ENCODE data around the gene BTBD3. TPM values are rescaled to one million over a fixed set of nuclear protein-coding genes. Genes with fewer than 3 reads are reported as not detected.

BTBD3 gene
- total and polyA plus RNA-seq, 8 donors = 9.2 to 21.4 (median 17.2) TPM

DNA sequence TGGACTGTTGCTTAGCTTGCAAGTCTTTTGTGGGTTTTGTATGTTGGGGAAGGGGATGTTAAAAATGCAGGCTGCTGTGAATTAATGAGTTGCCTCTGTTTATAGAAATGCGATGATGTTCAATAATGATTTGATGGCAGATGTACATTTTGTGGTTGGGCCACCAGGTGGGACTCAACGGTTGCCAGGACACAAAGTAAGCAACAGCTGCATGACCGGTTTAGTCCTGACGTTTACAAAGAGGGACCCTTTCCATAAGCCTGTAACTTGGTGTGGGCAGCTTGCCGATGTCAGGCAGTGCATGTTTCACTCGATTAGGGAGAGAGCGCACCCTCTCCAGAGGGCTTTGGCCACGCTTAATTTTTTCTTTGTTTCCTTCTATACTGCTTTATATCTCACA lies 1.3 kb downstream of the BTBD3 start:
- Histone ChIP-seq H3K4me3 (peak overlapping the region in 3 of 4 donors; percentile 2 to 37 (median 33)), H3K9me3 (no peaks in the 10 kb centered on the region), H3K36me3 (peaks cover 0 to 11% (median 0%) of the 10 kb centered on the region in 3 donors), H3K27me3 (no peaks in the 10 kb centered on the region), H3K4me1 (peaks cover 0 to 17% (median 16%) of the 10 kb centered on the region in 3 donors), H3K27ac (peak overlapping the region; percentile 34 to 78 (median 66))
- intact Hi-C loops (cut with DNase I) = no loop called here
- DNase-seq (peak in 4 of 6 donors; percentile 37 to 56 (median 50)), ATAC-seq (peak; percentile 63 to 73 (median 67)), FAIRE-seq (no peak)
- TF ChIP-seq, protein P1, sequence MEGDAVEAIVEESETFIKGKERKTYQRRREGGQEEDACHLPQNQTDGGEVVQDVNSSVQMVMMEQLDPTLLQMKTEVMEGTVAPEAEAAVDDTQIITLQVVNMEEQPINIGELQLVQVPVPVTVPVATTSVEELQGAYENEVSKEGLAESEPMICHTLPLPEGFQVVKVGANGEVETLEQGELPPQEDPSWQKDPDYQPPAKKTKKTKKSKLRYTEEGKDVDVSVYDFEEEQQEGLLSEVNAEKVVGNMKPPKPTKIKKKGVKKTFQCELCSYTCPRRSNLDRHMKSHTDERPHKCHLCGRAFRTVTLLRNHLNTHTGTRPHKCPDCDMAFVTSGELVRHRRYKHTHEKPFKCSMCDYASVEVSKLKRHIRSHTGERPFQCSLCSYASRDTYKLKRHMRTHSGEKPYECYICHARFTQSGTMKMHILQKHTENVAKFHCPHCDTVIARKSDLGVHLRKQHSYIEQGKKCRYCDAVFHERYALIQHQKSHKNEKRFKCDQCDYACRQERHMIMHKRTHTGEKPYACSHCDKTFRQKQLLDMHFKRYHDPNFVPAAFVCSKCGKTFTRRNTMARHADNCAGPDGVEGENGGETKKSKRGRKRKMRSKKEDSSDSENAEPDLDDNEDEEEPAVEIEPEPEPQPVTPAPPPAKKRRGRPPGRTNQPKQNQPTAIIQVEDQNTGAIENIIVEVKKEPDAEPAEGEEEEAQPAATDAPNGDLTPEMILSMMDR (IDR thresholded peaks at IDR 0.05) = no peak
- 3 to 23% methylated on average over 8 of the region's 8 CpGs for WGBS, 2 donors

- intact Hi-C loops (cut with DNase I) = no loop called here
- FAIRE-seq (no peak), DNase-seq (no peak), ATAC-seq (peak in 1 of 4 donors; percentile 11)
- H3K4me3 ChIP-seq = peak overlapping the region in 3 of 4 donors; percentile 4 to 37 (median 33)
- H3K36me3 ChIP-seq = peaks cover 0 to 11% (median 0%) of the 10 kb centered on the region in 3 donors
- no peaks in the 10 kb centered on the region for H3K27me3 ChIP-seq
- H3K4me1 ChIP-seq = peaks cover 0 to 17% (median 16%) of the 10 kb centered on the region in 3 donors
- no peaks in the 10 kb centered on the region for H3K9me3 ChIP-seq
- WGBS, 2 donors = 29 to 51% methylated on average over 8 of the region's 8 CpGs
- H3K27ac ChIP-seq = peak overlapping the region; percentile 34 to 78 (median 66)
- TF ChIP-seq, protein P1 (IDR thresholded peaks at IDR 0.05) = no peak
Measured at GRCh38 chr20:11919581-11919980, 1.9 kb downstream of the BTBD3 start.

DNA sequence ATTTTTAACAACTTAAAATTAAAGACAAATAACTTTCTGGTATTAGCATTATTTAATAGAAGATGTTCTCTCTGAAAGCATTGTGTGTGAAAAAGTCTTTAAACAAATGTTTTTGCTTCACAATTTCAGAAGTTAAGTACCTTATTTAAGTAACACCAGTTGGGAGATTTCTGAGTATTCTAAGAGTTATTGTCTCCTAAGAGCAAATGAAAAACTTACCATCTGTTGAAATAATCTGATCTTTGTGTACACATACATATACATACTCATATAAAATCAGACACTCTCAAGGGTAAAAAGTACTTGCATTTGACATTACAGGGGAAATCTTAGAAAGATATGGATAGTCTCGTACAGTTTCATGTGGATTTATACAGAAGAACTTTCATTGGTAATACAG lies 2.4 kb downstream of the BTBD3 start:
- peaks cover 0 to 11% (median 0%) of the 10 kb centered on the region in 3 donors for H3K36me3 ChIP-seq
- 55 to 63% methylated on average over 1 of the region's 1 CpG for WGBS, 2 donors
- no peak for ATAC-seq
- no peaks in the 10 kb centered on the region for H3K27me3 ChIP-seq
- intact Hi-C loops (cut with DNase I) = no loop called here
- peak; percentile 66 for FAIRE-seq
- H3K4me1 ChIP-seq = peaks cover 0 to 17% (median 16%) of the 10 kb centered on the region in 3 donors
- no peak for DNase-seq
- TF ChIP-seq, protein P1 (IDR thresholded peaks at IDR 0.05) = no peak
- peak overlapping the region in 2 of 4 donors; percentile 33 to 37 for H3K4me3 ChIP-seq
- H3K27ac ChIP-seq = peak overlapping the region in 1 of 4 donors; percentile 78
- H3K9me3 ChIP-seq = no peaks in the 10 kb centered on the region

DNA sequence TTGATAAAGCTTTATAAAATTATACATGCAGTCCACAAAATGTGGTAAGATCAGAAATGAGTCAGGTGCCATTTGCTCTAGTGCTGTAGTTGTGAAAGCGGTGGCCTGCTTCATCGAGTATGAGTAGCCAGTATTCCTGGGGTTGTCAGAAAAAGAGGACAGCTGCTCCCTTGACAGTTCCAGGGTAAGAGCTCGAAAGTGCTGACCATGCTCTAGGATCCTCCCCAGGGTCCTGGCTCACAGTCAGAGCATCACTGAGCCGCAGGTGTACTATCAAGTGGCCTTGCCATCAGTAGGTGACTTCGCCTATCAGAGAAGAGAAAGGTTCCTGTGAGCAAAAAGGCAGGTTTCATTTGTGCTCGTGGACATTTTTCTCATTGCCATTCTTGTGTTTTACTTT lies 3.6 kb downstream of the BTBD3 start:
- 79 to 94% methylated on average over 6 of the region's 6 CpGs for WGBS, 2 donors
- no peak overlapping the region for H3K4me3 ChIP-seq
- FAIRE-seq = no peak

GRCh38 chr20:11922561-11922960 lies 4.9 kb downstream of the BTBD3 start:
- Histone ChIP-seq H3K36me3 (peaks cover 0 to 12% (median 0%) of the 10 kb centered on the region in 3 donors), H3K9me3 (no peaks in the 10 kb centered on the region), H3K4me1 (peaks cover 0 to 7% (median 6%) of the 10 kb centered on the region in 3 donors), H3K4me3 (no peak overlapping the region), H3K27ac (no peak overlapping the region), H3K27me3 (no peaks in the 10 kb centered on the region)
- FAIRE-seq (no peak), DNase-seq (no peak), ATAC-seq (no peak)
- intact Hi-C loops (cut with DNase I) = no loop called here
- whole genome bisulfite sequencing, 2 donors = 68 to 73% methylated on average over 4 of the region's 4 CpGs
- TF ChIP-seq, protein P1 (IDR thresholded peaks at IDR 0.05) = no peak

More for the DNA sequence above, 3.6 kb downstream of the BTBD3 start:
- peaks cover 0 to 11% (median 0%) of the 10 kb centered on the region in 3 donors for H3K36me3 ChIP-seq
- H3K27me3 ChIP-seq = no peaks in the 10 kb centered on the region
- H3K4me1 ChIP-seq = peaks cover 0 to 17% (median 16%) of the 10 kb centered on the region in 3 donors
- TF ChIP-seq, protein P1 (IDR thresholded peaks at IDR 0.05) = no peak
- ATAC-seq = no peak
- H3K27ac ChIP-seq = no peak overlapping the region
- no peak for DNase-seq
- intact Hi-C loops (cut with DNase I) = no loop called here
- H3K9me3 ChIP-seq = no peaks in the 10 kb centered on the region

All from pancreas (tissue), 10 donors.